Stimulated activated CD8-positive, alpha-beta memory T cell treated with anti-CD3 and anti-CD28 coated beads, Interleukin-15, amount 100 ng/mL, for 24 hours (primary cell): ENCODE measurements around the gene PLOD1.
"Not testable (repeated sequence)": the region's sequence is repeated elsewhere in the genome, so short reads cannot be mapped to it uniquely, and the experiment has no call there.

Source experiments
- DNase-seq: peaks from one replicate; pipeline ENCODE4 v3.0.0-alpha.2; 2020; ENCODE audit warnings: low read depth

The PLOD1 gene

GRCh38 chr1:12006167-12006921, 71.8 kb downstream of the PLOD1 start:
- DNase-seq, result no peak

- no peak for DNase-seq
These were observed 72.7 kb downstream of the PLOD1 start for GRCh38 chr1:12007204-12007603.

DNA sequence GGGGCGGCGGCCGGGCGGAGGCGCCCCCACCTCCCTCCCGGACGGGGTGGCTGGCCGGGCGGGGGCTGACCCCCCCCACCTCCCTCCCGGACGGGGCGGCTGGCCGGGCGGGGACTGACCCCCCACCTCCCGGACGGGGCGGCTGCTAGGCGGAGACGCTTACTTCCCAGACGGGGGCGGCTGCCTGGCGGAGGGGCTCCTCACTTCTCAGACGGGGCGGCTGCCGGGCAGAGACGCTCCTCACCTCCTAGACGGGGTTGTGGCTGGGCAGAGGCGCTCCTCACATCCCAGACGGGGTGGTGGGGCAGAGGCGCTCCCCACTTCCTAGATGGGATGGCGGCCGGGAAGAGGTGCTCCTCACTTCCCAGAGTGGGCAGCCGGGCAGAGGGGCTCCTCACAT, 73.8 kb downstream of the PLOD1 start:
- not testable (repeated sequence) for DNase-seq

GRCh38 chr1:12009318-12009947, 74.9 kb downstream of the PLOD1 start:
- no peak for DNase-seq

DNA sequence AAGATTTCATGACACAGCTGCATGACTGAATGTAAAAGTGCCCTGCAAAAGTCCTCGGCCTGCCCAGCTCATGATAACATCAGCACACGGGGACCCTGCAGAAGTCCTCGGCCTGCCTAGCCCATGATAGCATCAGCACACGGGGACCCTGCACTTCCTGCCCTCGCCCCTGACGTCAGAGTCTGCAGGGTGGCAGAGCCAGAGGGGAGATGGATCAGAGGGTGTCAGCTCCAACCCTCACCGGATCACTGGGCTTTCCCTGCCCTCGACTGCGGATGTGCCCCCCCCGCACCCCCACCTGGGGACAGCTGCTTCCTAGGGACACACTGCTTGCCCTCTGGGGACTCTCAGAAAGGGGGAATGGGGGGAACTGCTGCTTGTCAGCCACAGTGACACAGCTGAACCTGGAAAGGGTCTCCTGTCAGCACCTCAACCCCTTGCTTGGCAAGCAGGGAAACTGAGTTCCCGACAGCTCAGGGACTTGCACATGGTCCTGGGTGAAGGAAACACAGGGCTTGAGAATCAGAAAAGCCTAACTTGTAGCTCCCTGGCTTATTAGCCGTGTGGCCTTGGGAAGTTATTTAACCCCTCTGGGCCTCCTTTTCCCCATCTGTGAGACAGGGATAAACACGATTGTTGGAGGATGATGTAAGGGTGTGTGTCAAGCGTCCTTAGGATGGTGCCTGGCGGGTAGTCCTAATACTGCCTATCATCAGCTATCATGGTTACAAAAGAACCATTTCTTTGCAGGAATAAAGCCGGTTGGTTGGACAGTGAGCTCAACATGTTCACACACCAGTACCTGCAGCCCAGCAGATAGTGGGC, 76.4 kb downstream of the PLOD1 start:
- no peak for DNase-seq

DNA sequence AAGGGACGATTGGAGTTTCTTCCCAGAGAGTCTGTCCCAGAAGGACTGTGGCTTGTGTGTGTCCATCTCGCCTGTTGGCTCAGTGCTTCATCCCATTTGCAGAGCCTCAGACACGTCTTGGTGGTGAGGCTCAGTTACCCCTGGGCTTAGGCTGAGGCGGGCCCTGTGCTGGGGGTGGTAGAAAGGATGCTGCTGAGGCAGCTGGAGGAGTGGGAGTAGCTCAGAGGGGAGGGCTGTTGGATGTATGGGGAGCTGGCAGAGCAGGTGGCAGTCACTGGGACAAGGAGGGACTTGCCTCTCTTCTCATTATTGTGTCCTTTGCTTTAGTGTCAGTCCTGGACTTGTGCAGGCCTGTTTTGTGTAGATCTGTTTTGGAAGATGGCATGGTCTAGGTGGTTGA, 77.5 kb downstream of the PLOD1 start:
- DNase-seq, result no peak

GRCh38 chr1:12012560-12013316, 78.2 kb downstream of the PLOD1 start:
- no peak for DNase-seq

DNA sequence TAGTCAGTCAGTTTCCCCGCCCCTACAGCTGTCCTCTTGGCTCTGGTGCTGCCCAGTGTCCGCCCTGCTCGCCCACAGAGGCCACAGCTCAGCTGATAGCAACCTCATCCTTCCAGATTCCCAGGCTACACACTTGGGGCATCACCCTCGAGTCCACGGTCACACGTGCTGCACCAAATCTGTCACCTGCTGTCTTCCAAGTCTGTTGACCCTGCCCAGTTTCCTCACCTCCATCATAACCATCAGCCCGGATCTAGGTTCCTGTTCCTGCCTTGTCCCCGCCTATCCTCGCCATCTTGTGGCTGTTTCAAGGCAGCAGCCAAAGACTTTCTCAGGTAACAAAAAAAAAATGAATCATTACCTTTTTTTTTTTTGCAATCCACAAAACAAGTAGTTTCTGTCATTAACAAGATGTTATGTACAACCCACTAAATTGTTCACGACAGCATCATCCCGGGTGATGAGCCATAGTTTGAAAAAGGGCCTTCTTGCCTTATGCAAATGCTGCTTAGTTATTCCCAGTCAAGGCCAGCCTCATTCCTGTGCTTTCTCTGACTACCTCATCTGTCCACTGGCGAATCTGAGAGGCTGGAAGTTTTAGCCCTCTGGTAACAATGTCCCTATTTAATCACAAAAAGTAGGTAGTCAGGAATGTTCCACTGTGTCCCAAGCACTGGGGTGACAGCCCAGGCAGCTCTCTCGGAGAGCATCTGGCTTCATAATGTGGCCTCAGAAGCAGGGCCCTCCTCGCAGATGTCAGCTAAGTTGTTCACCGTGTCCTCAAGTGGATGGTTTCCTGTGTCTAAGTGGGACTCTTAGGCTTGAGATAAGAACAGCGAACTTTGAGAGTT, 79.8 kb downstream of the PLOD1 start:
- DNase-seq, result no peak

DNA sequence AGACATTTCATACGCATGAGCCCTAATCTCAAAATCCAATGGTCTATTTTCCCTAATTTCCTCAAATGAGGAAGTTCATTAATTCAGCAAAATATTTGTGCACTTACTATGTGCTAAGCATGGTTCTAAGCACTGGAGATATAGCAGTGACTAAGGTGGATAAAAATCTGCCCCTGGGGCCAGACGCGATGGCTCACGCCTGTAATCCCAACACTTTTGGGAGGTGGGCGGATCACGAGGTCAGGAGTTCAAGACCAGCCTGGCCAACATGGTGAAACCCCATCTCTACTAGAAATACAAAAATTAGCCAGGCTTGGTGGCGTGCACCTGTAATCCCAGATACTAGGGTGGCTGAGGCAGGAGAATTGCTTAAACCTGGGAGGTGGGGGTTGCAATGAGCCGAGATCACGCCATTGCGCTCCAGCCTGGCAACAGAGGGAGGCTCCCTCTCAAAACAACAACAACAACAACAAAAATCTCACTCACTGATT, 80.5 kb downstream of the PLOD1 start:
- DNase-seq, result no peak

DNA sequence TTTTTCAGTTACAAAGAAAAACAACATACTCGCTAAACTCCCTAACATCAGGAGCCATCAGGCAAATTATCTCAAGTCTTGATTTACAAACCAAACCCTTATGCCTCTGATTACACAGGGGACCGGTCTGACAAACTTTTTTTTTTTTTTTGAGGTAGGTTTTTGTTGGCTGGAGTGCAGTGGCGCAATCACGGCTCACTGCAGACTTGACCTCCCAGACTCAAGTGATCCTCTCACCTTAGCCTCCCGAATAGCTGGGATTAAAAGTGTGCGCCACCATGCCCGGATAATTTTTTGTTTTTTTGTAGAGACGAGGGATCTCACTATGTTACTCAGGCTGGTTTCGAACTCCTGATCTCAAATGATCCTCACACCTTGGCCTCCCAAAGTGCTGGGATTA, 81.0 kb downstream of the PLOD1 start:
- DNase-seq, result no peak

DNA sequence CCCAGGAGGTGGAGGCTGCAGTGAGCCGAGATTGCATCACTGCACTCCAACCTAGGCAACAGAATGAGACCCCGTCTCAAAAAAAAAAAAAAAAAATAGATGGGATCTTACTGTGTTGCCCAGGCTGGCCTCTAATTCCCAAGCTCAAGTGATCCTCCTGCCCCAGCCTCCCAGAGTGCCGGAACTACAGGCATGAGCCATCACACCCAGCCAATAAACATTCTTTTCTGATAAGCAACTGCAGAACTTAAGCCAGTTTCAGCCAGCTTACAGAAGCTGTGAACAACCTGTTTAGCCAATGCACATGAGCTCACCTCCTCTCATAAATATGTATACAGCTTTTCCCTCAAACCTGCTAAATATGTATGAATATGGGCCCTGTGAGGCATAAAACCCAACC, 81.7 kb downstream of the PLOD1 start:
- DNase-seq, result no peak

- DNase-seq, result no peak
These were observed 85.5 kb downstream of the PLOD1 start for GRCh38 chr1:12019858-12020509.

GRCh38 chr1:12021616-12022015, 87.1 kb downstream of the PLOD1 start:
- no peak for DNase-seq

DNA sequence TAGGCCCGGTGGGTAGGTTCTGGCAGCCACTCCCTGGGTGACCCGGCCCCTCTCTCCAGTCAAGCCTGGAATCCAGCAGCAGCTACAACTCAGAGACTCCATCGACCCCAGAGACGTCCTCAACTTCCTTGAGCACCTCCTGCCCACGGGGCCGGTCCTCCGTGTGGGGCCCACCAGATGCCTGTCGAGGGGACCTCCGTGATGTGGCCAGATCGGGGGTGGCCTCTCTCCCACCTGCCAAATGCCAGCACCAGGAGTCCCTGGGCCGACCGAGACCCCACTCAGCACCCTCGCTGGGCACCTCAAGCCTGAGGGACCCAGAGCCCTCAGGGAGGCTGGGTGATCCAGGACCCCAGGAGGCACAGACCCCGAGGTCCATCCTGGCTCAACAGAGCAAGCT, 87.5 kb downstream of the PLOD1 start:
- DNase-seq, result no peak
